ENCODE data around the gene KCNJ8.
"Not testable (repeated sequence)": the region's sequence is repeated elsewhere in the genome, so short reads cannot be mapped to it uniquely, and the experiment has no call there.

Gene KCNJ8

DNA sequence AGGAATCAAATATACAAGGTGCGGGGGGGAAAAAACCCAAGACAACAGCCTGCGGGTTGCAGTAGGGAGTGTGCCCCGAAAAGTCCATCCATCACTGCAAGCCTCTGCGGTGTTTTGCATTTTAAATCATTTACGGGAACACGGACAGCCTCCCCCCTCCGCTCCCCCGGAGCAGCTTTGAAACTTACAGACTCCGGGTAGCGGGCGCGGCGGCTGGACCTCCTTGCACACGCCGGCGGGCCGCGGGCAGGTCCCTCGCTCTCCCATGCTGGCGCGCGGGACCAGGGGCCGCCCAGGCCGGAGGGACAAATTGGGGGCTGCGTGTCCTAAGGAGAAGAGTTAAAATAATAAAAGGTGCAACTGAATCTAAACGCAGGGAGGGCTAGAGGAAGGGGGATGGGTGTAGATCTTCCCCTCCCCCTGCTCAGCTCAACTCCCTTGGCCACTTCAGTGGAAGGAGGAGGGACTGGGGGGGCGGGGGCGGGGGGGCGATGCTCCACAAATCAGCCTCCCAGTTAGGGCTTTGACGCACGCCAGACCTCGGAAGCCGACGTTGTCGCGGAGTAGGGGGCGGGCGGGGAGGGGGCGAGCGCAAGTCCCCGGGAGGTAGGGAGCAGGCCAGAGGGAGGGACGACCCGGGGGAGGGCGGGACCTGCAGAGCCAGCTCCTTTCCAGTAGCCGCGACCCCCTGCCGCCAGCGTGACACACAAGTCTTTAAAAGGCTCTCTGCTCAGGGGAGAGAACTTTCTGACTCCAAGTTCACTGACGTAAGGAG, at the start of gene KCNJ8:
Gene KCNJ8 (minus strand): TSS at position 349 of the 775 bp plus-strand sequence. CDS start 1,090 bp downstream, outside the sequence.
- peak; percentile 4 for DNase-seq

DNA sequence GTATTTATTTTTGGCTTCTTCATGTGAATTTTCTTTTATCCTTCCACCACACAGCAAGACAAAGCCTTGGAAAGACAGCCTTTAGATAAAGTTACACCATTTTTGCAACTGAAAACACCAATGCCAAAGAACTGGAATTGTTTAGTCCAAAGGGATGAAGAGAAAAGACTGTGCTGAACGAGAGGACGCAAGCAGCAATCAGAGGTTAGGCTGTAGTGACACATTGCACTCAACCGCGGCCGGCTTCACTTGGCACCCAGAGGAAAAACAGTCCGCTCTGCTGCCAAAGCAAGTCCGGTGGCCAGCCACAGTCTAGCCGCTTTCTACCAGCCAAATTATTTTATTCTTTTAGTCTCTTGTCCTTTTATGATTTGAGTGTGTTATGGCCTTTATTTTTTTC, 49.1 kb upstream of the KCNJ8 start:
- DNase-seq: no peak

DNA sequence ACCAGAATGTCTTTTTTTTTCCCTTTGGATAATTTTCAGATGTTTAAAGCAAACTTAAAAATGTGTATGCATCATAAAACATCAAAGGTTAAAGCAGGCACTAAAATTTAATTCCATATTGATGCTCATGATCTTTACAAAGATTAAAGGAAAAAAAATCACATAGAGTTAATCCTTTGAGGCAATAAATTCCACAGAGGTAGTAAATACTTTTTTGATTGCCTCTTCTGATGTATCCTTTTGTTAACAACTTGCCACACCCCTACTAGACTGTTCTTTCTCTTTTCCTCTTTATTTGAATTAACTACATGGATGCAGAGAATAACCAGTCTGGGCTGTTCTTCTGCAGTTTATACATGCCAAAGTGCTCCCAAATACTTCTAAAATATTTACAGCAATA, 45.2 kb upstream of the KCNJ8 start:
- DNase-seq: no peak

DNA sequence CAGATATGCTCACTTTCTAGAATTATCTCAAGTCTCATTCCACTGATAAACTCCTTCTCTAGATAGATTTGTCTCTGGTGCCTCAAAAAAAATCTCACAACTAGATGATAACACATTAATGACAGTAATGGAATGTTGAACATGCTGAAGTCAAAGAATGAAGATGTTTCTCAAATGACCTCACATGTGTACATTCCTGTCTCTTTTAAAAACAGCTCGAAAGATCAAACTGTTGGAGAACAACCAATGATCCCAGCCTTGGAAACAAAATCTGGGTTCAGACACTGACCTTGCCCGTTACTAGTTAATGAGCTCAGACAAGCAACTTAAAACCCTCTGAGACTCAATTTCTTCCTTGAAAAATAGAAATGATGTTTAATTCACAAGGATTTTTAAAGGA, 44.7 kb upstream of the KCNJ8 start:
- no peak for DNase-seq

DNA sequence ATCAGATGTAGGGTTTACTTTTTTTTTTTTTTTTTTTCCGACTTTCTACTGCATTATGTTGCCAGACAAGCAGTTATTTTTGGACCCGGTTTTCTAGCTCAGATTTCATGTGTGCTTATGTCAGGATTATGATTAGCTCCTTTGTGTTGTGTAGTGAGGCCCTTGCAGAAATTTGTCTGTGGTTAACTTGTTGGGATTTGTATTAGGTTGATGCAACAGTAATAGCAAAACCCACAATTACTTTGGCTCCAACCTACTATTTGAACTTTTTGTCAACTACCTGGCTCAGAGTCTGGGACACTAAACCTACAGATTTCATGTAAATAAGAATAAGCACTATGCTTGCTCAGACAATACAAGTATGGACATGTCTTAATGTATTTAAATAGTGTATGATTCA, 44.1 kb upstream of the KCNJ8 start:
- no peak for DNase-seq

DNA sequence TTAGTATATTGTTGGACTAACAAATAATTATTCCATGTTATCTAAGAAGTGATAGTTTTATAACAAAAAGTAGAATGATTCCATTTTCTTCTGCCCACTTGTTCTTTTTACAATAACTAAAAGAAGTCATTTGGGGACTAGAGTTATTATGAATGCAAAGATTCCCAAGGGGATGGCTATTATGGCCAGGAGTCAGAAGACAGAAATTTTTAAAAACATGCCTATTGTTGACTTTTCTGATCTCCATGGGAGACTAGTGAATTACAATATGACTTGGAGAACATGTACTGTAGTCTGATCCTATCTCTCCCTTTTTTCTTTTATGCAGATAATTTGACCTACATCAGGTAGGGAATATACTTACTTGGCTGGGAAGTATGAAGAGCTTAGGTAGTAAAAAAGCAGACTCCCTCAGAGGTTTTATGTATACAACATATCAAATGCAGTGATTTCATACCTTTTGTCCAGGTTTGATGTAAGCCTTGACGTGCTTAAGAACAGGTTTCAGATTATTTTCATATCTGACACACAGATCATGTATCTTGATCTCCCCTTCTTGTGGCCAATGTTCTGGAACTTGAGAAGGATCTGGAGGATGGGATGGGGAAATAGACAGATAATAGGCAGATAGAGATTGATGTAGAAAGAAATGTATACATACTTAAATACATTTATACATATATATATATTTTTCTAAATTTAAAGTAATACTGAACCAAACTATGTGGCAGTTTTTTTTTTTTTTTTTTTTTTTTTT, 41.0 kb upstream of the KCNJ8 start:
- DNase-seq: no peak

DNA sequence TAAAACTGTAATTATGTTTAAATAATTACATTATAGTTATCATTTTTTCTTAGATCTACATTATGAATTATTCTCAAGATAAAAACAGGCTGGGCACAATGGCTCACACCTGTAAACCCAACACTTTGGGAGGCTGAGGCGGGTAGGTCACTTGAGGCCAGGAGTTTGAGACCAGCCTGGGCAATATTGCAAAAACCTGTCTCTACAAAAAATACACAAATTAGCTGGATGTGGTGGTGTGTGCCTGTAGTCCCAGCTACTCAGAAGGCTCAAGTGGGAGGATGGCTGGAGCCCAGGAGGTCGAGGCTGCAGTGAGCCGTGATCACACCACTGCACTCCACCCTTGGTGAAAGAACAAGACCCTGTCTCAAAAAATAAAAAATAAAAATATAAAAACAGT, 40.3 kb upstream of the KCNJ8 start:
- DNase-seq: no peak

DNA sequence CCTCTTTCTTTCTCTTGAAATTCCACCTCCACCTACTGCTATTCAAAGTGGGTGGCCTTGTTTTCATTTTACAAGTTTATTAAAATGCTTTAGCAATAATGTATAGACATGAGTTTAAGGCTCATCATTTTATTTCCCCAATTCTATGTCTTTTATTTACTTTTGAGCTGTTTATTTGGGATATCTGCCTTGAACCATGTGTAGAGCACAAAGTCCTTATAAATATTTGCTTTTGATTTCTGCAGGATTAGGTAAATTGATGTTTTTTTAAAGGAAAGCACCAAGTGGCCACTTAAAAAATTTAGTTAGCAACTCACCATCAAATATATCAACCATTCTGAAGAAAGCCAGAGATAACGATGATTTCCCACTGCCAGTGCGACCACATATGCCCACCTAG, 39.8 kb upstream of the KCNJ8 start:
- DNase-seq: no peak

DNA sequence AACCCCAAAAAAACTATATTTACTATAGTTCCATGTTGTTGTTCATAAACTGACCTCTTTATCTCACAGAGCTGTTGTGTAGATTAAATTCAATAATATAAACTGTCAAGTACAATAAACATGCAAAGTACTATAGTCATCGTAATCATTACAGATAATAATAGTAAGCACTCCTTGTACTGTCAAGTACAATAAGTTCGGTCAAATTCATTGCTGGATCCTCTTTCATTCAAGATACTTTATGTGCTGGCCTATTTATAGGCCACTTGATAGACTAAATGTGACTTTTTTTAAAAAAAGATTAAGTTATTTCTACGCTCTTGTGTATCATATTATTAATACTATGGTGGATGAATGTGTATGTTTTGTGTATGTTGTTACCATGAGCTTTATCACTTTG, 39.2 kb upstream of the KCNJ8 start:
- no peak for DNase-seq

DNA sequence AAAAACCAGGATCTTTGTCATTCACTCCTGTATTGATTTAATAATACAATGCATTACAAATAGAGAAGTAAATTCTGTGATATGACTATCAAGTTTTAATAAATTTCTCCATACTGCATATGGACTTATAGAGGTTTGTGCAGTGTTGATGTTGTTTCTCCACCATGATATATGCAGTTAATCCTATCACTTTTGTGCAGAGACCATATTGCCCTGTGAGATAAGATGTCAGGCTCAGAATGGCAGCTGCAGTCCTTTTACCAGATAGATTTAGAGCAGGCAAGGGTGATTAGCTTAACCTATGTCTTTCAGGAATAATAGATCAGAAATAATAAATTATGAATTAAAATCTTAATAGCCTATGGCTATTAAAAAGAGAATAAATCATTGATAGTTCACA, 38.6 kb upstream of the KCNJ8 start:
- no peak for DNase-seq

DNA sequence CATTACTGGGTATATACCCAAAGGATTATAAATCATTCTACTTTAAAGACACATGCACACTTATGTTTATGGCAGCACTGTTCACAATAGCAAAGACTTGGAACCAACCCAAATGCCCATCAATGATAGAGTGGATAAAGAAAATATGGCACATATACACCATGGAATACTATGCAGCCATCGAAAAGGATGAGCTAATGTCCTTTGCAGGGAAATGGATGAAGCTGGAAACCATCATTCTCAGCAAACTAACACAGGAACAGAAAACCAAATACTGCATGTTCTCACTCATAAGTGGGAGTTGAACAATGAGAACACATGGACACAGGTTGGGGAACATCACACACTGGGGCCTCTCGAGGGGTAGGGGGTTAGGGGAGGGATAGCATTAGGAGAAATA, 37.8 kb upstream of the KCNJ8 start:
- not testable (repeated sequence) for DNase-seq

DNA sequence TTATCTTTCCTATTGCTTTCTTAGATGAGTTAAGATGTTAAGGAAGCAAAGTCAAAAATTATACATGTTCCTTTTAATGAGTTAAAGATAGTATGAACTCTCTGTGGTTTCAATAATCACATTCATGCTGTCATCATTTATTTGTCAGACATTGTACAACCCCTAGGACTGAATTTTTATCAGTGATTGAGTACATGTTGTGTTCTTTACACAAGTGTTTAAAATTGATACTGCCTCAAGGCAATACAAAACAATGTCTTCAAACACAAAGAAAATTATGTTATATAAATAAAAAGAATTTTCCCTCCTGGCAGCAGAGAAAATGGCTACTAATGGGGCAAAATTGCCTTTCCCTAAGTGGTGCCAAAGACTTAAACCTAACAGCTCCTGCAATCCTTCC, 34.6 kb upstream of the KCNJ8 start:
- no peak for DNase-seq

DNA sequence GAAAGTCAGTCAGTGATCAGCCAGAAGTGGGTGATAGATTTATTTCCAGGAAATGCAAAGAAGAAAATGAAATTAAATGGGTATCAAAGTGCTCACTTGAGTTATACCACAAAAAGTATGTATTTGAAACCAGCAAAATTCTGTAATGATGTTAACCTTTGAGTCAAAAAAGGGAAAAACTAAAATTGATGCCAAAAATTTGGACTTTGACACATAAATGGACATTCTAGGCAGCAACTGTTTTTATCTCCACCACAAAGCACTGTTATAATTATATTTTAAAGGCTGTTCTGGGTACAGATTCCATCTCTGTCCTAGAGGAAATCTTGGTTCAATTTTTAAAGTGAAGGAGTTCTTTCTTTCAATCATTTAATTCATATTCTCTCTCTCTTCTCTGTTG, 31.7 kb upstream of the KCNJ8 start:
- no peak for DNase-seq

DNA sequence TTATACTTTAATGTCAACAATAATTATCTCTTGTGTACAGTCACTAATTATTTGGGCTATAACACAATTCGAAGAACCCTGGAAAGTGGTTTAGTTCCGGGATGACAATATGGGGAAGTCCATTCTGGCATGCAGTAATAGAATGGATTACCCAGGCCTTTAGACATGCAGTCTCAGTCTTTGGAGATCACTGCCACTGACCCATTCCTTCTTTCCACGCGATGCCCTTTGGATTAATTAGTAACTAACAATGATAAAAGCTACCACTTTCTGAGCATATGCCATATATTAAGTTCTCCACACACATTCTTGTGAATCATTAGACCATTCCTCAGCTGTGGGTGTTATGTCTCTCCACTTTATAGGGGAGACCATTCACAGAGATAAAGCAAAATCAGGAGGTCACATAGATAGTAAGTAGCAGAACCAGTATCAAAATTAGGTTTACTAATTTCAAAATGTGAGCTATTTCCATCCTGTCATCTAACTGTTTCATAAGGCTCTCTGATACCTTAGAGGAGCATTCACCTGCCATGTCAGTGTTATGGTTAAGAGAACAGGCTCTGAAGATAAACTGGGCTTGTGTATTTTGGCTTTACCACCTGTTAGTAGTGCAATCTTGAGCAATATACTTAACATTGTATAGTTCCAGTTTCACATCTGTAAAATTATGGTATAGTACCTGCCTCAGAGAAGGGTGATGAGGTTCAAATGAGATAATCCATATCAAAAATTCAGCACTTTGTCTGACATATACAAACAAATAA, 27.2 kb upstream of the KCNJ8 start:
- DNase-seq: no peak

DNA sequence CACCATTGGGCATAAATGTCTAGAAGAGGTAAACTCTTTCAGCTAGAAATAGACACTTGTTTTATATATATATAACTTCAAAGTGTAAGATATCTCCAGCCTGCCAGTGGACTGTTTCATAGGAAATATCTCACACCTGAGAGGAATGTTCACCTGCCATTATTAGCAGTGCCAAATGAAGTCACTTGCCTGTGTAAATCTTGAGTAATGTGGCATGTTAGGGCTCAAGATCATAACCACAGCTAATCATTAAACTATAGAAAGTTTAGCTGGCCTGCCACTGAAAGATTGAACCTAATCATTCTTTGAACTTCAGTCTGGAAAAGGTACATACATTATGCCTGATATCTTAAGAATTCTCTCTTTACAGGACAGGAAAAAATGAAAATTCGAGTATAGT, 25.5 kb upstream of the KCNJ8 start:
- no peak for DNase-seq

DNA sequence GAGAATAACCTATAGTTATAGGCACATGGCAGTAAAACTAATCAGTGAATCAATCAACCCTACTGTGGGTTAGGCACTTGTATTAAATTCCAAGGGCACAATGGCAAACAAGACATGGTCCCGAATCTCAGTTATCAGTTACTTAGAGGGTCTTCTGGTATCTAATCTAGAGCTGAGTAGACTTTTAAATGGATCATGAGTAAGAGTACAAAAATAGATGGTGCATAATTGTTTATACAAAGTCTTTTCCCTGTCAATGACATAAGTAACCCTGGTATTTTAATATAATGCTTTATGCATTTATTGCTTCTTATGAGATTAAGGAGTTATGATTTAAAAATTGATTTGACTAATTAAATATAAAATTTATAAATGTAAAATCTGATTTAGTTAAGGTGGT, 23.0 kb upstream of the KCNJ8 start:
- no peak for DNase-seq

DNA sequence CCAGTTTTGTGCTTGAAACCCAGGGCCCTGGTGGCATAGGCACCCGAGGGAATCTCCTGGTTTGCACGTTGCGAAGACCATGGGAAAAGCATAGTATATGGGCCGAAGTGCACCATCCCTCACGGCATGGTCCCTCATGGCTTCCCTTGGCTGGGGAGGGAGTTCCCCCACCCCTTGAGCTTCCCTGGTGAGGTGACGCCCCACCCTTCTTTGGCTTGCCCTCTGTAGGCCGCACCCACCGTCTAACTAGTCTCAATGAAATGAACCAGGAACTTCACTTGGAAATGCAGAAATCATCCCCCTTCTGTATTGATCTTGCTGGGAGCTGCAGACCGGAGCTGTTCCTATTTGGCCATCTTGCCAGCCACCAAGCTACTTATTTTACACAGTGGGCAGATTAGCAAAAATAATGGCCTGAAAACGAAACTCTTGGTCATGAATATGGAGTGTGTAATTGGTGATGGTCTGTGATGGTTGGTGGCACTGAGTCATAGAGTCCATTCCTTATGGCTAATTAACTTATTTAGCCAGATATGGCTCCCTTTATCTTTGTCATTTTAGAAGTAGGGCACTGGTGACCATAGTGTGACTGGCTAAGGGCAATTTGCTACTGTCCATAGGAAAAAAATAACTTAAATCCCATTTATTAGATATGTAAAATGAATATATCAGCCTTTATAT, 21.3 kb upstream of the KCNJ8 start:
- no peak for DNase-seq

DNA sequence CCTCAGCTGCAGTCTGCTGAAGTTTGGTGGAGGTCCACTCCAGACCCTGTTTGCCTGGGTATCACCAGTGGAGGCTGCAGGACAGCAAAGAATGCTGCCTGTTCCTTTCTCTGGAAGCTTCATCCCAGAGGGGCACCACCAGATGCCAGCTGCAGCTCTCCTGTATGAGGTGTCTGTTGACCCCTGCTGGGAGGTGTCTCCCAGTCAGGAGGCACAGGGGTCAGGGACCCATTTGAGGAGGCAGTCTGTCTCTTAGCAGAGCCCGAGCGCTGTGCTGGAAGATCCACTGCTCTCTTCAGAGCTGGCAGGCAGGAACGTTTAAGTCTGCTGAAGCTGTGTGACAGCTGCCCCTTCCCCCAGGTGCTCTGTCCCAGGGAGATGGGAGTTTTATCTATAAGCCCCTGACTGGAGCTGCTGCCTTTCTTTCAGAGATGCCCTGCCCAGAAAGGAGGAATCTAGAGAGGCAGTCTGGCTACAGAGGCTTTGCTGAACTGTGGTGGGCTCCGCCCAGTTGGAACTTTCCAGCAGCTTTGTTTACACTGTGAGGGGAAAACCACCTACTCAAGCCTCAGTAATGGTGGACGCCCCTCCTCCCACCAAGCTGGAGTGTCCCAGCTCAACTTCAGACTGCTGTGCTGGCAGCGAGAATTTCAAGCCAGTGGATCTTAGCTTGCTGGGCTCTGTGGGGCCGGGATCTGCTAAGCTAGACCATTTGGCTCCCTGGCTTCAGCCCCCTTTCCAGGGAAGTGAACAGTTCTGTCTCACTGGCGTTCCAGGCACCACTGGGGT, 20.5 kb upstream of the KCNJ8 start:
- DNase-seq: not testable (repeated sequence)

DNA sequence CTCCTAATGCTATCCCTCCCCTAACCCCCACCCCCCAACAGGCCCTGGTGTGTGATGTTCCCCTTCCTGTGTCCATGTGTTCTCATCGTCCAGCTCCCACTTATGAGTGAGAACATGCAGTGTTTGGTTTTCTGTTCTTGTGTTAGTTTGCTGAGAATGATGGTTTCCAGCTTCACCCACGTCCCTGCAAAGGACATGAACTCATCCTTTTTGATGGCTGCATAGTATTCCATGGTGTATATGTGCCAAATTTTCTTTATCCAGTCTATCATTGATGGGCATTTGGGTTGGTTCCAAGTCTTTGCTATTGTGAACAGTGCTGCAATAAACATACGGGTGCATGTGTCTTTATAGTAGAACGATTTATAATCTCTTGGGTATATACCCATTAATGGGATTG, 15.2 kb upstream of the KCNJ8 start:
- DNase-seq: not testable (repeated sequence)

DNA sequence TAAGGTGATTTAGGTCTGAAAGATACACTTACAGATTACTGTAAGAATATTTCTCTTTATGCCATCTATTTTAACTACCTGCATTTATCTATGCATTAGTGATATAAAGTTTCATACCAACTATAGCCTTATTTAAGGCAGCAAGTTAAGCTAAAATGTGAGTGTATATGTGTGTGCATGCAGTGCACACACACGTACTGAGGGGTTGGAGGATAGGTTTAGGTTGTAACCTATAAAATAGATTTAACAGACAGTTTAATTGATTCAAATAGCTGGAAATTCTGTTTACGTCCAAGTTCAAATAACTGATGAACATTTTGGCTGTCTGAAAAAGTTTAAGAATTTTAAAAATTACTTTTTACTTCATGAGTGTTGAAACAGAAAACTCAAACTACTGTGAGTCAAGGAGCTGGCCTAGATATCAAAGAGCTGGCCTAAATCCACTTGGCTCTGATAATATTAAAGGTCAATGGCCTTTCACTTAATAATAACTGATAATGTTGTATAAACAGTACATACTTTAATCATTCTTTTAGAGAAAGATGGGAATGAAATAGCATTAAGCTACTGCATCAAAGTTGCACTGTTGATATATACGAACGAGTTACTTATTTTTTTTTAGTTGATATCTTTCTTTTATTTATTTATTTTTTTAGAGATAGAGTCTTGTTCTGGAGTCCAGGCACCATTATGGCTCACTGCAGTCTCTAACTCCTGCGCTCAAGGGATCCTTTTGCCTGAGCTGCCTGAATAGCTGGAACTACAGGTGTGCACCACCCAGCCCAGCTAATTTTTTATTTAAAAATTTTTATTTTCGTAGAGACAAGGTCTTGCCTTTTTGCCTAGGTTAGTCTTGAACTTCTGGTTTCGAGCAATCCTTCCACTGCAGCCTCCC, 13.8 kb upstream of the KCNJ8 start:
- DNase-seq: no peak

DNA sequence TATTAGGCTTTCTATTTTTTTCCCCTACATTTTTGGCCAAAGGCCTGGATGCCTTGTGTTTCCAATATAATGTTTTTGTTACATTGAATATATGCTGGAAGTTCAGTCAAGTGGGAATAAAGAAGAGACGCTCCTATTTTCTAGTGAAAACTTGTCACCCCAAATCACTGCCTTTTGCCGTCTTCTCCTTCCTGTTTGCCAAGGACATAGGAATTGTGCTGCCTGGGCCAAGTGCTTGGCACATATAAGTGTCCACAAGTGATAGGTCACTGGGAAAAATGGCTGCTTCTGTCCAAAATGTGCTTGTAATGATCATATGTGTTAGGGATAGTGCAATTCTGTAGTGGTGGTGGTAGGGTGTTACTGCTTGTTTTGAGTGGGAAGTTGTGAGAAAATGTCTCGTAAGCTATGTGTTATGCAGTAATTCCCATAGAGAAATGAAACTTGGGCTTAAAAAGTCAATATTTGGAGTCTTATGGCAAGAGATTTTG, 11.6 kb upstream of the KCNJ8 start:
- DNase-seq: no peak
